ENCODE results near the gene ZNF550.

ZNF550 gene

GRCh38 chr19:57559404-57560025 lies at the start of gene ZNF550:
TSS of gene ZNF550 (minus strand) at chr19:57559863. CDS start at chr19:57559682, 181 bp downstream.
- 0 out of 2 replicates have a peak, but pooled peaks cover 5% of the 10 kb centered on the region for H3K4me1 ChIP-seq (ENCODE audit: insufficient read depth, low read length)
- peaks cover 13% of the 10 kb centered on the region for H3K9me3 ChIP-seq (ENCODE audit: control insufficient read depth, insufficient read depth, low read length)
- peak within 1 kb of the TSS; percentile 89 for H3K9ac ChIP-seq (ENCODE audit: low read depth, low read length)
- peaks cover 13% of the 10 kb centered on the region for H3K36me3 ChIP-seq (ENCODE audit: insufficient read depth, low read length)

DNA sequence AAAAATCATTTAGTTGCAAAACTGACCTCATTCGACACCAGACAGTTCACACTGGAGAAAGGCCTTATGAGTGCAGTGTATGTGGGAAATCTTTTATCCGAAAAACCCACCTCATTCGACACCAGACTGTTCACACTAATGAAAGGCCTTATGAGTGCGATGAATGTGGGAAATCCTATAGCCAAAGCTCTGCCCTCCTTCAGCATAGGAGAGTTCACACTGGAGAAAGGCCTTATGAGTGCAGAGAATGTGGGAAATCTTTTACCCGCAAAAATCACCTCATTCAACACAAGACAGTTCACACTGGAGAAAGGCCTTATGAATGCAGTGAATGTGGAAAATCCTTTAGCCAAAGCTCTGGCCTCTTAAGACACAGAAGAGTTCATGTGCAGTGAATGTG lies 47.3 kb upstream of the ZNF550 start:
- H3K9me3 ChIP-seq (ENCODE audit: control insufficient read depth, insufficient read depth, low read length): peaks cover 5% of the 10 kb centered on the region; the same call in 1 of the 2 replicates
- peaks cover 8% of the 10 kb centered on the region; the same call in 1 of the 2 replicates for H3K36me3 ChIP-seq (ENCODE audit: insufficient read depth, low read length)
- H3K9ac ChIP-seq (ENCODE audit: low read depth, low read length): no peak overlapping the region
- no peaks in the 10 kb centered on the region for H3K4me1 ChIP-seq (ENCODE audit: insufficient read depth, low read length)

DNA sequence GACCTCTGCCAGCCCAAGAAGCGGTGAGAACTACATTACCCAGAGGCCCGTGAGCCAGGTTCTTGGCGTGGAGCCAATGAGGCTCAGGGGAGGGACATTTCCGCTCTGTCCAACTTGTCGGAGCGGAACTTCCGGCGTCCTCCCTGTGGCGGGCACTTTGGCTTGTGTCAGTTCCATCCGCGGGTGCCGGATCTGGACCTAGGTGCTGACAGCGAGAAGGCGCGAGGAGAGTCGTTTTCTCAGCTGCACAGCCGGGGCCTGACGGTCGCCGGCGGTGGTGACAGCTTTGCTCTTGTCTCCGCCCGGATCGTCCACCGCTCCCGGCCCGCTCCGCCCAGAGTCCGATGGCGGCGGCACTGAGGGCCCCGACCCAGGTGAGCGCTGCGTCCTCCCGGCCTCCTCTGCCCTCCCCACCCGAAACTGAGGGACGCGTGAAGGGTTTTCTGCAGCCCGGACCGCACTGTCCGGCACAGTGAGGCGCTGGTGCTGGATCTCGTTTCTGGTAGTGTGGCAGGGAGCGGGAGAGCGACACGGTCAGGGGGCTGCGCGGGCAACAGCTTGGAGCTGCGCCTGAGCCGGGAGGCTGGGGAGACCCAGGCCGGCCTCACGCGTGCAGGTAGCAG lies 40.2 kb upstream of the ZNF550 start, which contains the start of gene ZNF530:
ZNF530 (plus strand) TSS at position 125 of the 623 bp plus-strand sequence. CDS start 4,461 bp downstream, outside the sequence.
- no peaks in the 10 kb centered on the region for H3K9me3 ChIP-seq (ENCODE audit: control insufficient read depth, insufficient read depth, low read length)
- H3K4me1 ChIP-seq (ENCODE audit: insufficient read depth, low read length): no peaks in the 10 kb centered on the region
- H3K9ac ChIP-seq (ENCODE audit: low read depth, low read length): peak within 1 kb of the TSS; percentile 66; the same call in 1 of the 2 replicates

DNA sequence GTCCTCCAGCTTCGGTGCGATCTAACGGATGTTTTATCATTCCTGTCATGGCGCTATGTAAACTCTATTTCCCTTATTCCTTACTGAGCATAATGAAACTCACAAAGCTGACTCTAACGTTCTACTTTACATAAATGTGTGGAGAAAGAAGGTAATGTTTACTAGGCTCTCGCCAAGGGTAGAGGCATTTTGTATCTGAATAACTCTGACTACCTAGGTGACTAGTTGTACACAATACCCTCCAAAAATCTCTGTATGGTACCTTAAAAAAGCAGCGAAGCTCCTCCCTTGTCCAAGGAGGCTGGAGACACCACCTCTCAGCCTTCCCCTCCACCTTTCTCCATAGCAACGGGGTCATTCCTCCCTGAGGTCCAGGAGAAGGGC lies 39.7 kb upstream of the ZNF550 start:
- H3K4me1 ChIP-seq (ENCODE audit: insufficient read depth, low read length): no peaks in the 10 kb centered on the region
- no peaks in the 10 kb centered on the region for H3K9me3 ChIP-seq (ENCODE audit: control insufficient read depth, insufficient read depth, low read length)
- no peaks in the 10 kb centered on the region for H3K36me3 ChIP-seq (ENCODE audit: insufficient read depth, low read length)
- peak overlapping the region; percentile 66; the same call in 1 of the 2 replicates for H3K9ac ChIP-seq (ENCODE audit: low read depth, low read length)

More for the DNA sequence above, 40.2 kb upstream of the ZNF550 start, which contains the start of gene ZNF530:
- 0 out of 2 replicates have a peak, but pooled peaks cover 1% of the 10 kb centered on the region for H3K36me3 ChIP-seq (ENCODE audit: insufficient read depth, low read length)

GRCh38 chr19:57587529-57587928 lies 27.9 kb upstream of the ZNF550 start:
- Histone ChIP-seq H3K9me3 (ENCODE audit: control insufficient read depth, insufficient read depth, low read length) (peaks cover 44% of the 10 kb centered on the region), H3K36me3 (ENCODE audit: insufficient read depth, low read length) (peaks cover 41% of the 10 kb centered on the region), H3K9ac (ENCODE audit: low read depth, low read length) (no peak overlapping the region), H3K4me1 (ENCODE audit: insufficient read depth, low read length) (no peaks in the 10 kb centered on the region; the same call in 1 of the 2 replicates)

DNA sequence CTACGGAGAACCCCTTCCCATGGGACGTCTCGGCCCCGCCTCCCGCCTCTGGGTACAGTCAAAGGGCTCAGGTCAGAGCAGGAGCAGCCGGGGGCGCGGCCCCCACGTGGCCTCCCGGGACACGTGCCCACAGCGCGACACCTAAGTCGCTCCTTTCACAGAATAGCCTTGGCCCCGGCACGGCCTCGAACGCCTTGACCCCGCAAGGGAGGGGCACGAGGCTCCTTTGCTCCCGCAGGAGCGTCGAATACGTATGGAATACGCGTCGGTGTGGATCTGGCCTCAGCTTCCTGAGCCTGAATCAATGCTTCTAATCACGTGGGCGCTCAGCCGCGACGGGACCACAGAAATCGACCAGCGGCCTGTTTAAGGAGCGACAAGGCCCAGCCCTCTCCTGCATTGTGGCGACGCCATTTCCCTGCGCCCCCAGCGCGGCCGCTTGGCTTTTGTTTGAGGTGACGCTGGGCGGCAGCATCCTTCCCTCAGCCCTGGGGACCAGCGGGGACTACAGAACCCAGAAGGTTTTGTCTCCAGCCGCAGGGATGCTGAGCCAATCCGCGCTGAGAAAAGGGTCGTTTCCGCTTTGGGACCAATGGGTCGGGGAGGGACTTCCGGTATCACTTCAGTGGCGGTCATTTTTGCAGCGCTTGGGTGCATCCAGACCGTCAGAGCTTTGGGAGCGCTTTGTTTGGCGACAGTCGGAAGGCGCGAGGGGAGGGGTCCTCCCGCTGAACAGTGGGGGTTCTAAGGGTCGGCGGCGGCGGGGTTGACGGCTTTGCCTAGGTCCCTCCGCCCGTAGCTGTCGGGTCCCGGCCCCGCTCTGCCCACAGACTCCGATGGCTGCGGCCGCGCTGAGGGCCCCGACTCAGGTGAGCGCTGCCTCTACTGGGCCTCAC lies 24.1 kb upstream of the ZNF550 start, which contains the start of gene ZIK1:
ZIK1 (plus strand) TSS at position 625 of the 896 bp plus-strand sequence; CDS start at position 837, 212 bp downstream.
- Histone ChIP-seq H3K9ac (ENCODE audit: low read depth, low read length) (peak within 1 kb of the TSS; percentile 63), H3K36me3 (ENCODE audit: insufficient read depth, low read length) (peaks cover 17% of the 10 kb centered on the region), H3K9me3 (ENCODE audit: control insufficient read depth, insufficient read depth, low read length) (peaks cover 21% of the 10 kb centered on the region), H3K4me1 (ENCODE audit: insufficient read depth, low read length) (no peaks in the 10 kb centered on the region; the same call in 1 of the 2 replicates)

- H3K36me3 ChIP-seq (ENCODE audit: insufficient read depth, low read length): peaks cover 10% of the 10 kb centered on the region; the same call in 1 of the 2 replicates
- H3K9me3 ChIP-seq (ENCODE audit: control insufficient read depth, insufficient read depth, low read length): peaks cover 18% of the 10 kb centered on the region
- peak overlapping the region; percentile 63 for H3K9ac ChIP-seq (ENCODE audit: low read depth, low read length)
- H3K4me1 ChIP-seq (ENCODE audit: insufficient read depth, low read length): no peaks in the 10 kb centered on the region; the same call in 1 of the 2 replicates
Measured at GRCh38 chr19:57583104-57583520, 23.4 kb upstream of the ZNF550 start.

- no peaks in the 10 kb centered on the region for H3K4me1 ChIP-seq (ENCODE audit: insufficient read depth, low read length)
- peaks cover 17% of the 10 kb centered on the region; the same call in 1 of the 2 replicates for H3K36me3 ChIP-seq (ENCODE audit: insufficient read depth, low read length)
- peaks cover 28% of the 10 kb centered on the region for H3K9me3 ChIP-seq (ENCODE audit: control insufficient read depth, insufficient read depth, low read length)
Measured at GRCh38 chr19:57578487-57579205, 19.0 kb upstream of the ZNF550 start, which contains the start of gene ZNF416. TSS of gene ZNF416 (minus strand) at chr19:57578911. CDS start at chr19:57578704, 207 bp downstream.

DNA sequence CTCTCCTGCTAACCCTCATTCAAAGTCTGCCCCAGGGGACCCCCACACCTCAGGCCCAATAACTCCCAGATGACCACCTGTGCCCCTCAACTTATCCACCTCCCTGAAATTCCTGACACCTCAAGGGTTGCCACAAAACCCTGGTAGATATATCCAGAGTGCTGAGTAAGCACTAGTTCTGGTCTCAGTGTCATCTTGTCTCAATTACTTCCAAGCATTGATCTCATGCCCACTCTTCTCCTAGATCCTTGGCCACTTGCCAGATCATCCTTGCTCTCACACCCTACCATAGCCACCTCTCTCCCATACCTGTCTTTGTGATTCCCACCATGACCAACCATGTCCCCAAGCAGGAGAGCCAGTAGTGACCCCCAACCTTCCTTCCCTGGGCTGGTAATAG lies 17.0 kb upstream of the ZNF550 start:
- no peak overlapping the region for H3K9ac ChIP-seq (ENCODE audit: low read depth, low read length)
- no peaks in the 10 kb centered on the region for H3K4me1 ChIP-seq (ENCODE audit: insufficient read depth, low read length)
- H3K9me3 ChIP-seq (ENCODE audit: control insufficient read depth, insufficient read depth, low read length): peaks cover 30% of the 10 kb centered on the region
- peaks cover 36% of the 10 kb centered on the region for H3K36me3 ChIP-seq (ENCODE audit: insufficient read depth, low read length)

More at GRCh38 chr19:57578487-57579205, 19.0 kb upstream of the ZNF550 start, which contains the start of gene ZNF416:
- H3K9ac ChIP-seq (ENCODE audit: low read depth, low read length): peak within 1 kb of the TSS; percentile 79

- Histone ChIP-seq H3K9ac (ENCODE audit: low read depth, low read length) (no peak overlapping the region), H3K36me3 (ENCODE audit: insufficient read depth, low read length) (peaks cover 39% of the 10 kb centered on the region), H3K9me3 (ENCODE audit: control insufficient read depth, insufficient read depth, low read length) (peaks cover 30% of the 10 kb centered on the region), H3K4me1 (ENCODE audit: insufficient read depth, low read length) (no peaks in the 10 kb centered on the region)
Measured at GRCh38 chr19:57572415-57572947, 12.8 kb upstream of the ZNF550 start.

GRCh38 chr19:57570707-57571106 lies 11.0 kb upstream of the ZNF550 start:
- peaks cover 34% of the 10 kb centered on the region for H3K36me3 ChIP-seq (ENCODE audit: insufficient read depth, low read length)
- H3K9me3 ChIP-seq (ENCODE audit: control insufficient read depth, insufficient read depth, low read length): peaks cover 25% of the 10 kb centered on the region
- no peak overlapping the region for H3K9ac ChIP-seq (ENCODE audit: low read depth, low read length)
- H3K4me1 ChIP-seq (ENCODE audit: insufficient read depth, low read length): no peaks in the 10 kb centered on the region

DNA sequence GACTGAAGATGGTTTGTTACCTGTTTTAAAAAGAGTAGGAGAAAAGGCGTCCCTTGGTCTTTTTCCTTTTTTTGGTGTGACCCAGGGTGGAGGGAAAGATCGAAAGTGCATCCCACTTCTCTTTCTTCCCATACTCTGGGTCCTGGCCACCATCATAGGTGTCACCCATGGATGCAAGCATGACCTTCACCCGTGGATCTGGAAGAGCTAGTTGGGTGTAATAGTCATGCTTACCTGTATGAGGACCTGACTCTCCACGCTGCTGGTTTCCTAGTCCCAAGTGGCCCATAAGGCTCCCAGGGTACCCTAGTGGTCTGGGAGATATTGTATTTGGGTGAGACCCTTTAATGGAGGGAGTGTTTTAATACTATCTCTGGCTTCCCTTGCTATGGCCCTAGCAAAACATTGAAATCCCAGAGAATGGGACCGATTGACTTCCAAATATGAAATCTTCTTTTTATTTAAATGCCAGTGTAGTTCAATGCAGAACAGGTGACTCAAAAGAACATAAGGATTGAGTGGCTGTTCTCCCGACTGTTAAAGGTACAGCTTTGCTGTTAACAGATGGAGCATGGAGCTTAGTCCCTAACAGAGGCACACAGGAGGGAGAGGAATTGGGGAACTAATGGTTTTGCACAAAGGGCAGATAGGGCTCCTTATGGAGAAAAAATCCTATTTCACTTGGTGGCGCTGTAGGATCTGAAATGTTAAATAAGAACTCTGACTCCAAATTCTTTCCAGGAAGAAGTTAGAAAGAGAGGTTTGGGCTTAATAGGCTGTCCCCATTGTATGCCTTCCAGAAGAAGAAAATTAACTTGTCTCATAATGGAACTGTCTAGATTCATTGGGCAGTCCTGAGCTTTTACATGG lies 7.0 kb upstream of the ZNF550 start:
- peaks cover 2% of the 10 kb centered on the region; the same call in 1 of the 2 replicates for H3K36me3 ChIP-seq (ENCODE audit: insufficient read depth, low read length)
- peaks cover 15% of the 10 kb centered on the region for H3K9me3 ChIP-seq (ENCODE audit: control insufficient read depth, insufficient read depth, low read length)
- H3K9ac ChIP-seq (ENCODE audit: low read depth, low read length): no peak overlapping the region
- no peaks in the 10 kb centered on the region for H3K4me1 ChIP-seq (ENCODE audit: insufficient read depth, low read length)

Data from ES-I3 (cell line).